ENCODE results near the gene ARL6IP5.

Gene ARL6IP5

GRCh38 chr3:69119681-69120080, 34.9 kb downstream of the ARL6IP5 start:
- no peak for DNase-seq

GRCh38 chr3:69120879-69121464, 36.2 kb downstream of the ARL6IP5 start:
- peak; percentile 53 for DNase-seq

- no peak for DNase-seq
Measured at GRCh38 chr3:69121513-69121912, 36.8 kb downstream of the ARL6IP5 start.

GRCh38 chr3:69121950-69122349, 37.2 kb downstream of the ARL6IP5 start:
- no peak for DNase-seq

GRCh38 chr3:69122403-69122802, 37.7 kb downstream of the ARL6IP5 start, which contains the start of gene LMOD3:
Gene LMOD3 (minus strand): TSS chr3:69122595. CDS start chr3:69122386, 209 bp downstream.
- DNase-seq, result no peak

- DNase-seq, result no peak
Measured at GRCh38 chr3:69126216-69126615, 41.5 kb downstream of the ARL6IP5 start.

GRCh38 chr3:69126999-69127398, 42.3 kb downstream of the ARL6IP5 start:
- DNase-seq, result no peak

GRCh38 chr3:69128509-69128908, 43.8 kb downstream of the ARL6IP5 start:
- no peak for DNase-seq

GRCh38 chr3:69129531-69129930, 44.8 kb downstream of the ARL6IP5 start:
- no peak for DNase-seq

GRCh38 chr3:69130689-69131088, 46.0 kb downstream of the ARL6IP5 start:
- no peak for DNase-seq

GRCh38 chr3:69137005-69137404, 52.3 kb downstream of the ARL6IP5 start:
- no peak for DNase-seq

- DNase-seq, result no peak
Measured at GRCh38 chr3:69137412-69137811, 52.7 kb downstream of the ARL6IP5 start.

GRCh38 chr3:69141313-69141712, 56.6 kb downstream of the ARL6IP5 start:
- no peak for DNase-seq

- no peak for DNase-seq
Measured at GRCh38 chr3:69142090-69142489, 57.4 kb downstream of the ARL6IP5 start.

- DNase-seq, result no peak
Measured at GRCh38 chr3:69142797-69143454, 58.2 kb downstream of the ARL6IP5 start.

GRCh38 chr3:69143612-69144011, 58.9 kb downstream of the ARL6IP5 start:
- DNase-seq, result peak; percentile 78

GRCh38 chr3:69144631-69145245, 60.0 kb downstream of the ARL6IP5 start:
- peak; percentile 39 for DNase-seq

- no peak for DNase-seq
Measured at GRCh38 chr3:69145688-69146087, 61.0 kb downstream of the ARL6IP5 start.

GRCh38 chr3:69149586-69149985, 64.8 kb downstream of the ARL6IP5 start:
- no peak for DNase-seq
